HL-60 (cell line): Measurements from ENCODE around the gene APPL1.

Experiments
- DNase-seq, 2 experiments: peaks; one replicate each; pipeline ENCODE4 v3.0.0-alpha.2; 2010 to 2020; ENCODE audit warnings: low read depth in 1 of 2, low spot score in 1 of 2
- H3K27ac ChIP-seq: fragments of 250-450 bp; sonication (Bioruptor Pico); replicated peaks from 2 replicates; pipeline ENCODE4 v1.5.1; 2020; ENCODE audit warnings: mild to moderate bottlenecking, moderate library complexity
- H3K27me3 ChIP-seq: fragments of 250-450 bp; sonication (Bioruptor Pico); 2 replicates; pipeline ENCODE4 v1.5.1; 2021; ENCODE audit warnings: mild to moderate bottlenecking, moderate library complexity; ENCODE audit not compliant: insufficient read depth, poor library complexity, severe bottlenecking
- H3K4me3 ChIP-seq: replicated peaks from 2 replicates; pipeline ENCODE4 v1.5.1; 2011; ENCODE audit warnings: mild to moderate bottlenecking, control low read depth, low read length; ENCODE audit not compliant: insufficient read depth
- CTCF ChIP-seq: IDR thresholded peaks from one replicate; pipeline ENCODE4 v1.5.1; 2011; ENCODE audit warnings: low read length, control low read depth, inconsistent platforms; ENCODE audit not compliant: insufficient read depth
- GABPA ChIP-seq: IDR thresholded peaks from 2 replicates; pipeline ENCODE4 v1.6.1; 2012; ENCODE audit warnings: low read depth
- POLR2AphosphoS5 ChIP-seq: IDR thresholded peaks from 2 replicates; pipeline ENCODE4 v1.6.1; 2012; ENCODE audit warnings: low read depth
- REST ChIP-seq: IDR thresholded peaks from 2 replicates; pipeline ENCODE4 v1.6.1; 2012; ENCODE audit warnings: low read depth; ENCODE audit not compliant: insufficient replicate concordance
- SPI1 ChIP-seq: IDR thresholded peaks from 2 replicates; pipeline ENCODE4 v1.6.1; 2012; ENCODE audit warnings: low read depth, mild to moderate bottlenecking, borderline replicate concordance

The APPL1 gene

GRCh38 chr3:57206423-57206822 lies 21.1 kb upstream of the APPL1 start:
- Histone ChIP-seq H3K27ac (no peak overlapping the region), H3K27me3 (no peaks in the 10 kb centered on the region), H3K4me3 (no peak overlapping the region)
- no peak for DNase-seq
- no peak for TF ChIP-seq SPI1
- no peak for TF ChIP-seq CTCF
- no peak for TF ChIP-seq REST
- no peak for TF ChIP-seq GABPA
- TF ChIP-seq POLR2AphosphoS5 = no peak

GRCh38 chr3:57221883-57222282 lies 5.6 kb upstream of the APPL1 start:
- TF ChIP-seq CTCF (no peak), REST (no peak), POLR2AphosphoS5 (no peak), SPI1 (no peak), GABPA (no peak)
- H3K27ac ChIP-seq = no peak overlapping the region
- H3K4me3 ChIP-seq = no peak overlapping the region
- DNase-seq = no peak
- no peaks in the 10 kb centered on the region for H3K27me3 ChIP-seq

GRCh38 chr3:57224856-57225255 lies 2.7 kb upstream of the APPL1 start:
- TF ChIP-seq SPI1 (no peak), CTCF (no peak), POLR2AphosphoS5 (no peak), REST (no peak), GABPA (no peak)
- DNase-seq = no peak
- Histone ChIP-seq H3K4me3 (no peak overlapping the region), H3K27me3 (no peaks in the 10 kb centered on the region), H3K27ac (no peak overlapping the region)
